OCI-LY3 (cell line): ENCODE measurements around the gene LCE1A.

Experiments
- CTCF ChIP-seq: fragments of 200-600, 300-600 bp; sonication (generic); IDR thresholded peaks from 2 replicates; pipeline ENCODE4 v1.5.1; 2014; ENCODE audit warnings: antibody characterized with exemption, low read length, low read depth
- EZH2phosphoT487 ChIP-seq: fragments of 200-600 bp; shearing (Covaris generic); IDR thresholded peaks from 2 replicates; pipeline ENCODE4 v1.6.1; 2018; ENCODE audit warnings: antibody characterized with exemption, mixed run types, low read depth

- no peak for TF ChIP-seq CTCF
- no peak for TF ChIP-seq EZH2phosphoT487
These were observed 20.7 kb upstream of the LCE1A start, which contains the start of gene LCE1C for GRCh38 chr1:152806576-152806975.
